ENCODE measurements around the gene KRTAP4-1. TPM values are rescaled to one million over a fixed set of nuclear protein-coding genes. Genes with fewer than 3 reads are reported as not detected.

KRTAP4-1 gene
- total RNA-seq, 1 donor from 2014 or later: not detected

DNA sequence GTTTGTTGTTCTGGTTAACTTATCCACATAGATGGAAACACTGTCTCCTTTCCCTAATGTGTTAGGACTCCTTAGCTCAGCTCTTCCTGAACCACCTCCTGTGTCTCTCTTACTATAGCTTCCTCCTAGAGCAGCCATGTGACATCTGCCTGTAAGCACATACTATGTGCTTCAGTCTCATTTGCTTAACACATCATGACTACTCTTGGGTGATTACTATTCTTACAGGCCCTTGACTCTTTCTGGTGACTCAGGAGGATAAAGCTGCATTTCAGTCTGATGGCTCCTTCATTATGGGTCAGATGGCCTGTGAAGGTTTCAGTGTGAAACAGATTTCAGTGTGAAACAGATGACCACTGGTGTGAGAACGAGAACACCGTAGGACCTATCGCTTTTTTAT is 6.4 kb downstream of the KRTAP4-1 start:
- TF ChIP-seq, protein P1, sequence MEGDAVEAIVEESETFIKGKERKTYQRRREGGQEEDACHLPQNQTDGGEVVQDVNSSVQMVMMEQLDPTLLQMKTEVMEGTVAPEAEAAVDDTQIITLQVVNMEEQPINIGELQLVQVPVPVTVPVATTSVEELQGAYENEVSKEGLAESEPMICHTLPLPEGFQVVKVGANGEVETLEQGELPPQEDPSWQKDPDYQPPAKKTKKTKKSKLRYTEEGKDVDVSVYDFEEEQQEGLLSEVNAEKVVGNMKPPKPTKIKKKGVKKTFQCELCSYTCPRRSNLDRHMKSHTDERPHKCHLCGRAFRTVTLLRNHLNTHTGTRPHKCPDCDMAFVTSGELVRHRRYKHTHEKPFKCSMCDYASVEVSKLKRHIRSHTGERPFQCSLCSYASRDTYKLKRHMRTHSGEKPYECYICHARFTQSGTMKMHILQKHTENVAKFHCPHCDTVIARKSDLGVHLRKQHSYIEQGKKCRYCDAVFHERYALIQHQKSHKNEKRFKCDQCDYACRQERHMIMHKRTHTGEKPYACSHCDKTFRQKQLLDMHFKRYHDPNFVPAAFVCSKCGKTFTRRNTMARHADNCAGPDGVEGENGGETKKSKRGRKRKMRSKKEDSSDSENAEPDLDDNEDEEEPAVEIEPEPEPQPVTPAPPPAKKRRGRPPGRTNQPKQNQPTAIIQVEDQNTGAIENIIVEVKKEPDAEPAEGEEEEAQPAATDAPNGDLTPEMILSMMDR (IDR thresholded peaks at IDR 0.05): no peak
- Histone ChIP-seq H3K4me1 (no peaks in the 10 kb centered on the region), H3K36me3 (no peaks in the 10 kb centered on the region), H3K4me3 (no peak overlapping the region), H3K9me3 (no peaks in the 10 kb centered on the region), H3K27ac (no peak overlapping the region), H3K27me3 (ENCODE audit: low read depth) (no peaks in the 10 kb centered on the region)
- intact Hi-C loops (cut with DNase I): no loop called here
- no peak for DNase-seq
- ATAC-seq: no peak

DNA sequence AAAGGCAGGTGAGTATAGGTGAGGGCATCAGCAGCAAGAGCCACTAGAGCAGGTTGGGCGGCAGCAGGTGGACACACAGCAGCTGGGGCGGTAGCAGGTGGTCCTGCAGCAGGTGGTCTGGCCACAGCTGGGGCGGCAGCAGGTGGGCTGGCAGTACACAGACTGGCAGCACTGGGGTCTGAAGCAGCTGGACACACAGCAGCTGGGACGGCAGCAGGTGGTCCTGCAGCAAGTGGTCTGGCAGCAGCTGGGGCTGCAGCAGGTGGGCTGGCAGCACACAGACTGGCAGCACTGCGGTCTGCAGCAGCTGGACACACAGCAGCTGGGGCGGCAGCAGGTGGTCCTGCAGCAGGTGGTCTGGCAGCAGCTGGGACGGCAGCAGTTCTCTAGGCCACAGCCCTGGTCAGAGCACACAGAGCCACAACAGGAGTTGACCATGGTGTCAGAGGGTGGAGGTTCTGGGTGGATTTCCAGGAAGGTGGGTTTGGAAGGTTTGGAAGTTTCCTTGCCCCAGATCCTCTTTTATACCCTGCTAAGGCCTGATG is 6.9 kb downstream of the KRTAP4-1 start, which contains the start of gene KRTAP4-2:
TSS of gene KRTAP4-2 (minus strand) at position 495 of the 545 bp plus-strand sequence. CDS start at position 438, 57 bp downstream.
- H3K9me3 ChIP-seq: no peaks in the 10 kb centered on the region
- ATAC-seq: no peak
- no peaks in the 10 kb centered on the region for H3K27me3 ChIP-seq (ENCODE audit: low read depth)
- H3K36me3 ChIP-seq: no peaks in the 10 kb centered on the region
- DNase-seq: peak; percentile 20
- TF ChIP-seq, protein P1 (IDR thresholded peaks at IDR 0.05): no peak
- H3K4me1 ChIP-seq: no peaks in the 10 kb centered on the region
- H3K4me3 ChIP-seq: no peak within 1 kb of the TSS
- no peak within 1 kb of the TSS for H3K27ac ChIP-seq
- intact Hi-C loops (cut with DNase I): no loop called here

DNA sequence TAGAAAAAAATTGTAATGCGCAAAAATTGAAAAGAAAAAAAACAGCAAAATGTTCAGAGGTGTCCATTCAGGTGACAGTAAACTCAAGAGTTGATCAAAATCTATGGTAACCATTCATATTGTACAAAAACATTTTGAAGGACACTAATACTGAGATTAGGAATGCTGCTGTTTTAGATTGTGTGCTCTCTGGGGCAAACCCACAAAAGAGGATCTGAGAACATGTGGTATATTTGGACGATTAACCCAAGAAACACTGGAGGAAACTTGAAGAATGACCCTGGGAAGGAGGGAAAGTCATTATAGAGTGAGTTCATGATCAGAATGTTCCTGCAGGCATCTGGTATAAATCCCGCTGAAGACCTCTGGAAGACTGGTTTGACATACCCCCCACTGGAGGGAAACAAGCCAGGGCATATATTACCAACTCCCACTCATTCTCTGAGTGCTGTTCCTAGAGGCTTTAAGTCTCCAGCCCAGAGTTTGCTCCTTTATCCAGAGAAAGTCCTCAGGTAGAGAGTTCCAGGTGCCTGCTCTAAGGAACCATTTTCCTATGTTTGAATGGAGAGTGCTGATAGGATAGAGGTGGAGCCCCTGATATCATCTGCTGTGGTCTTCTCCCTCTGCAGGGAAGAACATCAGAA is 7.8 kb downstream of the KRTAP4-1 start:
- TF ChIP-seq, protein P1 (IDR thresholded peaks at IDR 0.05): no peak
- DNase-seq (no peak), ATAC-seq (no peak)
- no peaks in the 10 kb centered on the region for H3K9me3 ChIP-seq
- H3K4me1 ChIP-seq: no peaks in the 10 kb centered on the region
- H3K27ac ChIP-seq: no peak overlapping the region
- intact Hi-C loops (cut with DNase I): no loop called here
- no peaks in the 10 kb centered on the region for H3K27me3 ChIP-seq (ENCODE audit: low read depth)
- no peak overlapping the region for H3K4me3 ChIP-seq
- no peaks in the 10 kb centered on the region for H3K36me3 ChIP-seq

GRCh38 chr17:41171886-41172285 is 12.8 kb downstream of the KRTAP4-1 start:
- DNase-seq (no peak), ATAC-seq (no peak)
- Histone ChIP-seq H3K9me3 (no peaks in the 10 kb centered on the region), H3K4me3 (no peak overlapping the region), H3K27ac (no peak overlapping the region), H3K27me3 (ENCODE audit: low read depth) (no peaks in the 10 kb centered on the region), H3K36me3 (no peaks in the 10 kb centered on the region), H3K4me1 (no peaks in the 10 kb centered on the region)
- TF ChIP-seq, protein P1 (IDR thresholded peaks at IDR 0.05): no peak
- intact Hi-C loops (cut with DNase I): no loop called here

DNA sequence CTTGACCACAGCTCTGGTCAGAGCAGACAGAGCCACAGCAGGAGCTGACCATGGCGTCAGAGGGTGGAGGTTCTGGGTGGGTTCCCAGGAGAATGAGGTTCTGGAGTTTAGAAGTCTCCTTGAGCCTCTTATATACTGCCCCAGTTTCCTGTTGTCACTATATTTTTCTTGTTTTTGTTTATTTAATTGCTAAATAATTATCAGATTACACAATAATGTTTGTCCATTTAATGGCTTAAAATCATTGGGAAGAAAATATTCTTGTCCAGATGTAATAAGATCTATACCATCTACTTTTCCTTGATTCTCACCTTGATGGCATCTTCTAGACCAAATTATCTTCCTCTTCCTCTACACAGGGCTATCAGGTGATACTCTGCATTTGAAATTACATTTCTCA is 16.6 kb downstream of the KRTAP4-1 start, which contains the start of gene KRTAP4-3:
TSS of gene KRTAP4-3 (minus strand) at position 101 of the 400 bp plus-strand sequence. CDS start at position 52, 49 bp downstream.
- DNase-seq (no peak), ATAC-seq (no peak)
- Histone ChIP-seq H3K9me3 (no peaks in the 10 kb centered on the region), H3K36me3 (no peaks in the 10 kb centered on the region), H3K27ac (no peak within 1 kb of the TSS), H3K4me3 (no peak within 1 kb of the TSS), H3K27me3 (ENCODE audit: low read depth) (peaks cover 3% of the 10 kb centered on the region), H3K4me1 (no peaks in the 10 kb centered on the region)
- intact Hi-C loops (cut with DNase I): no loop called here
- TF ChIP-seq, protein P1 (IDR thresholded peaks at IDR 0.05): no peak
